T-cell (primary cell): ENCODE results near the gene DAP. TPM values are rescaled to one million over a fixed set of nuclear protein-coding genes. Genes with fewer than 3 reads are reported as not detected.

Experiments used
- ATAC-seq, 4 experiments: fragments of 200-7000 bp in 3 of 4; fragments of 150-1000 bp in 1 of 4; cut with Tn5 transposase; replicated peaks in 1 of 4; 1 replicate in 3 of 4; 2 replicates in 1 of 4; pipeline ENCODE4 v1.10.0; 2021; ENCODE audit warnings: moderate library complexity in 3 of 4, mild to moderate bottlenecking in 2 of 4, moderate number of reproducible peaks in 1 of 4
- CTCF ChIA-PET, 2 donors: fragments of 300-600 bp; sonication (Branson Sonifier 250); formaldehyde crosslinking; loops; one replicate each; lab custom pipeline; 2022; ENCODE audit warnings: antibody characterized with exemption in 2 of 2; lab: Charles Lee
- POLR2A ChIA-PET, 2 donors: fragments of 300-600 bp; sonication (Branson Sonifier 250); formaldehyde crosslinking; loops; one replicate each; lab custom pipeline; 2022; ENCODE audit warnings: antibody characterized with exemption in 2 of 2; lab: Charles Lee
- DNase-seq, 35 experiments: peaks; one replicate each; pipeline versions ENCODE4 v3.0.0 to v3.0.0-alpha.2; 2013 to 2023
- H3K27ac ChIP-seq: one replicate; pipeline ENCODE4 v1.5.1; 2013; ENCODE audit warnings: low read length
- H3K27me3 ChIP-seq, 2 experiments: replicated peaks in 1 of 2; 1 replicate in 1 of 2; 2 replicates in 1 of 2; pipeline versions ENCODE4 v1.6.1 to v1.7.0; 2013; ENCODE audit warnings: low read length in 1 of 2, mixed read lengths in 1 of 2; ENCODE audit not compliant: control insufficient read depth in 2 of 2, insufficient read depth in 2 of 2; ENCODE audit errors: extremely low read depth in 1 of 2
- H3K36me3 ChIP-seq, 2 donors: 1 replicate in 1 of 2; 2 replicates in 1 of 2; pipeline versions ENCODE4 v1.6.1 to v1.7.0; 2013; ENCODE audit warnings: low read length in 1 of 2; ENCODE audit not compliant: control insufficient read depth in 2 of 2, insufficient read depth in 1 of 2; ENCODE audit errors: extremely low read depth in 1 of 2
- H3K4me1 ChIP-seq, 2 experiments: 1 replicate in 1 of 2; 2 replicates in 1 of 2; pipeline versions ENCODE4 v1.6.1 to v1.7.0; 2013; ENCODE audit warnings: low read length in 2 of 2, mixed read lengths in 1 of 2; ENCODE audit not compliant: insufficient read depth in 2 of 2, control insufficient read depth in 1 of 2; ENCODE audit errors: extremely low read depth in 1 of 2
- H3K4me3 ChIP-seq, 2 donors: 1 replicate in 1 of 2; 2 replicates in 1 of 2; pipeline versions ENCODE4 v1.5.1 to v1.7.0; 2013; ENCODE audit warnings: mild to moderate bottlenecking in 2 of 2, low read length in 1 of 2, moderate library complexity in 1 of 2; ENCODE audit not compliant: control insufficient read depth in 1 of 2; ENCODE audit errors: extremely low read depth in 1 of 2
- H3K9me3 ChIP-seq: 2 replicates; pipeline ENCODE4 v1.7.0; 2013
- H3K27ac Mint-ChIP-seq, 2 donors: one replicate each; pipeline ENCODE4 v1.8.0; 2020 to 2021; ENCODE audit warnings: mild to moderate bottlenecking in 2 of 2, mixed read lengths in 2 of 2
- H3K27me3 Mint-ChIP-seq, 2 donors: one replicate each; pipeline ENCODE4 v1.8.0; 2021 to 2022; ENCODE audit warnings: mixed read lengths in 2 of 2
- H3K36me3 Mint-ChIP-seq: one replicate; pipeline ENCODE4 v1.8.0; 2021; ENCODE audit warnings: mixed read lengths
- H3K4me1 Mint-ChIP-seq, 3 donors: one replicate each; pipeline ENCODE4 v1.8.0; 2020 to 2022; ENCODE audit warnings: mixed read lengths in 3 of 3, mild to moderate bottlenecking in 1 of 3
- H3K4me3 Mint-ChIP-seq, 3 donors: one replicate each; pipeline ENCODE4 v1.8.0; 2020 to 2022; ENCODE audit warnings: mild to moderate bottlenecking in 3 of 3, mixed read lengths in 3 of 3, moderate library complexity in 3 of 3
- H3K9me3 Mint-ChIP-seq, 3 donors: one replicate each; pipeline ENCODE4 v1.8.0; 2020 to 2022; ENCODE audit warnings: mixed read lengths in 3 of 3
- WGBS: methylation state at CpG from one replicate; pipeline ENCODE4 v1.1.5; 2013; ENCODE audit warnings: missing lambda C conversion rate; ENCODE audit not compliant: insufficient coverage; 5-methylcytosine and 5-hydroxymethylcytosine counted together
- total RNA-seq, 35 experiments: library from RNA in 6 of 35; stranded (reverse) in 6 of 35; fragments of 120-200 nt in 1 of 35; gene quantifications; one replicate each; pipeline versions ENCODE4 v1.2.1 to v1.2.4 and lab custom pipeline; 2013 to 2026

The DAP gene
- total RNA-seq, 5 donors from 2014 or later (not counting 1 experiment from before 2014, with no cell fraction given) = 34.1 to 43.7 (median 36.3) TPM

GRCh38 chr5:10652606-10653005, 108.4 kb downstream of the DAP start:
- Histone ChIP-seq H3K4me1 (no peaks in the 10 kb centered on the region), H3K27ac (no peak overlapping the region), H3K4me3 (no peak overlapping the region), H3K36me3 (no peaks in the 10 kb centered on the region), H3K9me3 (no peaks in the 10 kb centered on the region), H3K27me3 (no peaks in the 10 kb centered on the region)
- DNase-seq (no peak), ATAC-seq (no peak)
- Mint-ChIP-seq H3K27ac (no peak overlapping the region), H3K27me3 (no peaks in the 10 kb centered on the region), H3K4me3 (no peak overlapping the region), H3K9me3 (no peaks in the 10 kb centered on the region), H3K4me1 (no peaks in the 10 kb centered on the region), H3K36me3 (peaks cover 4% of the 10 kb centered on the region)
- WGBS = 92% methylated on average over 8 of the region's 8 CpGs
- ChIA-PET POLR2A (no interaction called here), CTCF (no interaction called here)

GRCh38 chr5:10652151-10652550, 108.9 kb downstream of the DAP start:
- no peak for DNase-seq
- no peaks in the 10 kb centered on the region for H3K9me3 Mint-ChIP-seq

GRCh38 chr5:10649666-10650380, 111.2 kb downstream of the DAP start:
- no peaks in the 10 kb centered on the region for H3K36me3 ChIP-seq
- H3K4me3 ChIP-seq = no peak overlapping the region
- Mint-ChIP-seq H3K9me3 (no peaks in the 10 kb centered on the region), H3K36me3 (peaks cover 4% of the 10 kb centered on the region), H3K27ac (no peak overlapping the region), H3K27me3 (no peaks in the 10 kb centered on the region), H3K4me3 (no peak overlapping the region), H3K4me1 (peaks cover 0 to 2% (median 0%) of the 10 kb centered on the region in 3 donors)
- no peak for DNase-seq
- POLR2A ChIA-PET = no interaction called here
- H3K9me3 ChIP-seq = no peaks in the 10 kb centered on the region
- no peaks in the 10 kb centered on the region for H3K4me1 ChIP-seq
- H3K27me3 ChIP-seq = no peaks in the 10 kb centered on the region
- no peak overlapping the region for H3K27ac ChIP-seq
- 96% methylated on average over 48 of the region's 68 CpGs for whole genome bisulfite sequencing
- ATAC-seq = no peak
- CTCF ChIA-PET = no interaction called here

More at GRCh38 chr5:10652151-10652550, 108.9 kb downstream of the DAP start:
- Mint-ChIP-seq H3K4me1 (no peaks in the 10 kb centered on the region), H3K27me3 (no peaks in the 10 kb centered on the region), H3K36me3 (peaks cover 4% of the 10 kb centered on the region), H3K27ac (no peak overlapping the region), H3K4me3 (no peak overlapping the region)
- no peaks in the 10 kb centered on the region for H3K36me3 ChIP-seq
- H3K27me3 ChIP-seq = no peaks in the 10 kb centered on the region
- 92% methylated on average over 12 of the region's 13 CpGs for WGBS
- H3K9me3 ChIP-seq = no peaks in the 10 kb centered on the region
- CTCF ChIA-PET = no interaction called here
- H3K4me3 ChIP-seq = no peak overlapping the region
- no peak overlapping the region for H3K27ac ChIP-seq
- no peak for ATAC-seq
- H3K4me1 ChIP-seq = no peaks in the 10 kb centered on the region
- POLR2A ChIA-PET = no interaction called here

- Histone ChIP-seq H3K9me3 (no peaks in the 10 kb centered on the region), H3K27me3 (no peaks in the 10 kb centered on the region), H3K36me3 (no peaks in the 10 kb centered on the region), H3K4me1 (no peaks in the 10 kb centered on the region), H3K4me3 (no peak overlapping the region), H3K27ac (no peak overlapping the region)
- Mint-ChIP-seq H3K27ac (no peak overlapping the region), H3K27me3 (peaks cover 0 to 2% of the 10 kb centered on the region in 2 donors), H3K4me1 (peaks cover 0 to 9% (median 0%) of the 10 kb centered on the region in 3 donors), H3K9me3 (no peaks in the 10 kb centered on the region), H3K4me3 (no peak overlapping the region), H3K36me3 (peaks cover 4% of the 10 kb centered on the region)
- WGBS = 98% methylated on average over 51 of the region's 60 CpGs
- ChIA-PET CTCF (no interaction called here), POLR2A (no interaction called here)
- ATAC-seq (no peak), DNase-seq (no peak)
Measured at GRCh38 chr5:10648806-10649665, 112.0 kb downstream of the DAP start.

GRCh38 chr5:10647640-10648039, 113.4 kb downstream of the DAP start:
- H3K27ac Mint-ChIP-seq = no peak overlapping the region
- Histone ChIP-seq H3K36me3 (no peaks in the 10 kb centered on the region), H3K27me3 (no peaks in the 10 kb centered on the region), H3K9me3 (no peaks in the 10 kb centered on the region), H3K4me3 (no peak overlapping the region), H3K27ac (no peak overlapping the region), H3K4me1 (no peaks in the 10 kb centered on the region)
- ChIA-PET POLR2A (no interaction called here), CTCF (no interaction called here)
- H3K4me3 Mint-ChIP-seq = no peak overlapping the region
- peaks cover 0 to 9% (median 0%) of the 10 kb centered on the region in 3 donors for H3K4me1 Mint-ChIP-seq
- ATAC-seq = no peak
- H3K36me3 Mint-ChIP-seq = peaks cover 4% of the 10 kb centered on the region
- H3K9me3 Mint-ChIP-seq = no peaks in the 10 kb centered on the region
- H3K27me3 Mint-ChIP-seq = peaks cover 0 to 2% of the 10 kb centered on the region in 2 donors
- DNase-seq = no peak
- 81% methylated on average over 5 of the region's 5 CpGs for WGBS

GRCh38 chr5:10645671-10646070, 115.4 kb downstream of the DAP start:
- no peaks in the 10 kb centered on the region for H3K9me3 ChIP-seq
- H3K4me3 ChIP-seq = no peak overlapping the region
- ATAC-seq = no peak
- Mint-ChIP-seq H3K36me3 (peaks cover 4% of the 10 kb centered on the region), H3K9me3 (peaks cover 0 to under 1% (median 0%) of the 10 kb centered on the region in 3 donors), H3K27me3 (peaks cover 0 to 2% of the 10 kb centered on the region in 2 donors), H3K4me3 (no peak overlapping the region), H3K4me1 (peaks cover 0 to 9% (median 0%) of the 10 kb centered on the region in 3 donors), H3K27ac (no peak overlapping the region)
- H3K27ac ChIP-seq = no peak overlapping the region
- DNase-seq = no peak
- no peaks in the 10 kb centered on the region for H3K4me1 ChIP-seq
- 100% methylated on average over 4 of the region's 6 CpGs for WGBS
- ChIA-PET POLR2A (no interaction called here), CTCF (no interaction called here)
- H3K27me3 ChIP-seq = no peaks in the 10 kb centered on the region
- no peaks in the 10 kb centered on the region for H3K36me3 ChIP-seq
